GM18511 (cell line): ENCODE data around the gene THBS2.
"Not testable (repeated sequence)": the region's sequence is repeated elsewhere in the genome, so short reads cannot be mapped to it uniquely, and the experiment has no call there.

Experiments used
- ATAC-seq: cut with Tn5 transposase; IDR thresholded peaks from one replicate; pipeline ENCODE4 v1.9.1; 2021; ENCODE audit warnings: mild to moderate bottlenecking, moderate library complexity; ENCODE audit not compliant: unreplicated experiment

THBS2 gene

DNA sequence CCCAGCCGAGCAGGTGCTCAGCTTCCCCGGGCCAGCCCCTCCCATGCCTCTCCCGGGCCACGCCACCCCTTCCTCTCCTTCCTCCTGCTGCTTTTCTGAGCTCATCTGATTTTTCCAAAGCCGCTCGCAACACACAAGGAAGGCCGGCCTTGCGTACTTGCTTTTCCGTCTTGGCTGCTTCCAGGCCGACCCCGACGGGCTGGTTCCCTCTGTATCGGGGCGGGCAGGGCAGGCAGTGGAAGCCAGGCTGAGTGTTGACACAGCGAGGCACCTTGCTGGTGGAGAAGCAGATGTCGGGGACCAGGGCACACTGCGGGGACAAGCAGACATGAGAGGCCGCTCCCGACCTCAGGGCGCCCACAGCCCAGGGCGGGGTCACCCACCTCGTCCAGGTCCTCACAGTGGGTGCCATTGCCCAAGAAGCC is 21.1 kb downstream of the THBS2 start:
- no peak for ATAC-seq

DNA sequence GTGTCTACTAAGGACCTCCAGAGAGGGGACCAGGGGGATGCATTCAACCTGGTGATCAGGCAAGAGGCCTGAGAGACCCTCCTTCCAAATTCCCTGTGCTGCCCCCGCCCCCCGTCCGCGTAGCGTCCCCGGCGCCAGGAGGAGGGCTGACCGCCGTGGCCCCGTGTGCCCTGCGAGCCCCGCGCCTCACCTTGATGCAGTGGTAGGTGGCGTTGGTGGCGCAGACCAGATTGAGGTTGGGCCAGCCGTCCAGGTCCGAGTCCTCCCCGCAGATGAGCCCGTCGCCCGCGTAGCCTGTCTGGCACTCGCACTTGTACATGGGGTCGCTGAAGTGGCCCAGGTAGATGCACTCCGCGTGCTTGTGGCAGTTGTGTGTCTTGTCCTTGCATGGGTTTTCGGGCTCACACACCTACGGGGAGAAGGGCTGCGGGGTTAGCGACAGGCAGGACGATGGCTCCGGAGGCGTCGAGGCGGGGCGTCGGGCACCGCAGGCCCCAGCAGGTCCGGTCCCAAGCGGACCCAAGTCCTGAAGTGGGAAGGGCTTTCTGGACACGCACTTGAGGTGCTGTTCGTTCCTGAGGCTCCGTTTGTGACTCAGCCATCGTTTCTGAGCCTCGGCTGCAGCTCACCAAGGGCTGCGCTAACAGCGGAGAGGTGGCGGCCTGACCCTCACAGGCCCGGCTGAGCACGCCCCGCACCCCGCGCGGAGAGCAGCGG is 21.7 kb downstream of the THBS2 start:
- no peak for ATAC-seq

DNA sequence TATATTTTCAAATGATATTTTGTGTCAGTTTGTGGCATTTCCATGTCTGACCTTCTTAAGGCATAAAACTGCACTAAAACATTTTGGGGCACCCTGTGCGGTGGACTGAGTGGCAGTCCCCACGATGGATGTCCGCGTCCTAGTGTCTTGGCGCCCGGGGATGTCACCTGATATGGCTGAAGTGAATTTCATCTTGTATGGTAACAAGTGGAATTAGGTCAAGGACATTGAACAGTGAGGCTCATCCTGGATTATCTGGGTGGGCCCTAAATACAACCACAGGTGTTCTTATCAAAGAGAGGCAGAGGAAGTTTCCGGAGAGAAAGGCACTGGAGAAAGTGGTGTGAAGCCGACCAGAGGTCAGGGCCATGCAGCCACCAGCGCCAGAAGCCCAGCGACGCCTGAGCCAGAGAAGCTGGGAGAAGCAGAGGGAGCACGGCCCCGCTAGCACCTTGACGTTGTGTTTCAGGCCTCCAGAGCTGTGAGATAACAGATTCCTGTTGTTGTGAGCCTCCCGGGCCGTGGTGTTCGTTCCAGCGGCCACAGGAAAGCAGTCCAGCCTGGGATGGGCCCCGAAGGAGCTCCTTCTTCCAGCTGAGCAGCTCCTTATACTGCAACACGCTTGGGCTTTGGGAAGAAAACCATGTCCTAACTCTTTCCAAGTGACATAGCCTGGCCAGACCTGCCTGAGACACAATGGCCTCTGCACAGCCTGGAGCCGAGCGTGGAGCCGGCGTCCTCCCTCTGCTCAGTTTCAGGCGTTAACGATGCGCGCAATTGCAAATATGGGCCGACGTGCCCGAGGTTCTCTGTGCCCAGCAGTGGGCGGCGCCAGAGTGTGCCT is 22.5 kb downstream of the THBS2 start:
- ATAC-seq, result no peak

DNA sequence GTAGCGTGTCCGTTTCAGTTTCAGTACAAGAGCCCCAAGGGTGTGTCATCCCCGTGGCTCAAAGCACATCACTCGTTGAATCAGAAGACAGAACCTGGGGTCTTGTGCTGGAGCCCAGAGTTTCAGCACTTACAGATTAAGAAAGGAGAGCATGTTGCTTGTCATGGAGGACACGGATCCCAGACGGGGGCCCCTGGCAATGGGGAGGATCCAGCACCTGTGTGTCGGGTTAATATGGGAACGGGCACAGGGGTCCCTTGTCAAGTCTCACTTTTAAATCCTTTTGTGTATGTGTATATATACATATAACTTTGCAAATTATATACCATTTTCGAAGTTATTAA is 23.4 kb downstream of the THBS2 start:
- no peak for ATAC-seq

- ATAC-seq, result no peak
Measured at GRCh38 chr6:169229615-169230321, 23.9 kb downstream of the THBS2 start.

DNA sequence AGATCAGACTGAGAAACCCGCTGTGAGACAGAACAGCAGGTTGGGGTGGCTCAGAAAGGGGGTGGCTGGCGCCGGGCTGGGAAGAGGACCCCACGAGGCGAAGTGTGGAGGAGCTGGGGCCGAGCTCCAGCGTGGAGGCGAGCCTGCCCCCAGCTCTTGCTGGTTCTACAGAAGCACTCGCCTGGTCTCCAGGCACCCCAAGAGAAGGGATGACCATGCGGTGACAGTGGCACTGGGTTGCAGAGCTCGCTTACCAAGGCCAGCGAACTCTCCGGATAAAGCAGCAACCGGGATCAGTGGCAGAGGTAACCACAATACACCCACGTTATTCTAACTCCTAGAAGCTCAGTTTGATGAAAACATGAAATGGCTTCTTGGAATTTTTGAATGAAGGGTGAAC is 26.5 kb downstream of the THBS2 start:
- ATAC-seq, result no peak

GRCh38 chr6:169225887-169226286 is 27.8 kb downstream of the THBS2 start:
- ATAC-seq, result no peak

DNA sequence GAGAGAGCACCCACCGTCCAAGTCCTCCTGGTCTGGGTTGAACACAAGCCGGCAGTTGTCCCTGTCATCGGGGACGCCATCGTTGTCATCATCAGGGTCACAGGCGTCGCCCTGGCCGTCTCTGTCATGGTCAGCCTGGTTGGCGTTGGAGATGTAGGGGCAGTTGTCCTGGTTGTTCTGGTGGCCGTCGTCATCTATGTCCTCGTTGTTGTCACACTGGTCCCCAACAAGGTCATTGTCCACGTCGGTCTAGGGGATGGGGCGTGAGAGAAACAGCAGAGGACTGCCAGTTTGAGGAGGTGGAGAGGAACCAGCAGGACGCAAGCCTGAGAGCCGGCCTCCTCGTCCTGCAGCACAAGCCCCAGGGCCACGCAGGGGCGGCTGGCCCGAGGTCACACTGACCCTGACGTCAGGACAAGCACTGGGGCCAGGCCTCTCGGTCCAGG is 28.5 kb downstream of the THBS2 start:
- no peak for ATAC-seq

DNA sequence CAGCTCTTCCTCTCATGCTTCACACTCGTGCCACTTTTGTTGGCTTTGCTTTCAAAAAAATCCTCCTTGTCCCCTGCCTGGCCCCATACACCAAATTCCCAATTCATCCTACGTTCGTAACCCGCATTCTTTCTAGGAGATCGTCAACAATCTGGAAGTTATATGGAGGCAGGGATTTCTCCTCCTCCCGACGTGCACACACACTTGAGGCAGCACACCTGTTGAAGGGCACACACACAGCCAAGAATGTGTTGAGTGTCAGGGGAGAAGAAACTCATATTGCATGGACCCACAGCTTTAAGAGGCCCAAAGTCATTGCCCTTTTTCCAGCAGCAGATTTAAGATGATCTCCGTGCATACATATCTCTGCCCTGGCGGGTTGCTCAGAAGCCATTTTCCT is 28.9 kb downstream of the THBS2 start:
- ATAC-seq, result no peak

DNA sequence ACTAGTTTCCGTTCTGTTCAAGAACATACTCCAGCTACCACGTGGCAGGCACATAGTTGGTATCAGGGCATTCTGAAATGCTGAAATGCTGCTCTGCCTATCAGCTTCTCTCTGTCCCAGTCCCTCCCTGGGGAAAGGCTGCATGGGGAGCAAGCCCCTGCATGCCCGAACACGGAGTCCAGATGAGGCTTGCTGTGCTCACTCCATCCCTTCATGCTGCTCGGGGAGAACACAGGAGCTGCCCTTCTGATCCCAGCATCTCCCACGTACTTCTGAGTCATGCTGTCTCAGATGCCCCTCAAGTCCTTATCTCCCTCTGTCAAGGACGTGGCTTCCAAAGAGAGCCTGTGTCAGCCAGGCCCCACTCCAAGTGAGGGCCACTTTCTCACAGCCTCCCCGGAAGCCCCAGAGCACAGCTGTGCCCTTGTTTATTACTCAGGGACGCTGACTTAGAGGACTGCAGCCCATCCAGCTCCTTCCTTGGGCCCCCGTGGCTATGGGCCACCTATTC is 29.4 kb downstream of the THBS2 start:
- ATAC-seq, result no peak

DNA sequence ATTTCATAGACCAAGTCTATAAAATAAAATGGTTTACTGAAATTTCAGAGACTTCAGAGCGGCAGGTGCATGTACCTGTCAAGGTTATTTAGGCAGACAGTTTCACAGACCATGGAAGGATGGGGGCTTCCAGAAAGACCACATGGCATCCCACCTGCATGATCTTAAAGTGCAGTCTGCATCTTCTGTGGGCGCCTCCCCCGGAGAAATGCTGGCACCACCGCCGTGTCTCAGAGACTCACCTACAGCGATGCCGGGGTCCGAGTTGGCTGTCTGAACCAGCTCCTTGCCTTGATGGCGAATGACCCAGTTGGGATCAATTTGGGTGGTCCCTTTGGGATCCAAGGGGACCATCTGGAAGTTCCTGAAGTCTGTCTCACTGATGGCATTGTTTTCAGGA is 30.6 kb downstream of the THBS2 start:
- ATAC-seq, result no peak

- ATAC-seq, result no peak
Measured at GRCh38 chr6:169222126-169222525, 31.5 kb downstream of the THBS2 start.

GRCh38 chr6:169221264-169221663 is 32.4 kb downstream of the THBS2 start:
- no peak for ATAC-seq

- no peak for ATAC-seq
Measured at GRCh38 chr6:169220068-169220964, 33.3 kb downstream of the THBS2 start.

- no peak for ATAC-seq
Measured at GRCh38 chr6:169217972-169218371, 35.7 kb downstream of the THBS2 start.

GRCh38 chr6:169216830-169217229 is 36.8 kb downstream of the THBS2 start:
- ATAC-seq, result no peak

GRCh38 chr6:169215201-169215681 is 38.4 kb downstream of the THBS2 start:
- no peak for ATAC-seq

DNA sequence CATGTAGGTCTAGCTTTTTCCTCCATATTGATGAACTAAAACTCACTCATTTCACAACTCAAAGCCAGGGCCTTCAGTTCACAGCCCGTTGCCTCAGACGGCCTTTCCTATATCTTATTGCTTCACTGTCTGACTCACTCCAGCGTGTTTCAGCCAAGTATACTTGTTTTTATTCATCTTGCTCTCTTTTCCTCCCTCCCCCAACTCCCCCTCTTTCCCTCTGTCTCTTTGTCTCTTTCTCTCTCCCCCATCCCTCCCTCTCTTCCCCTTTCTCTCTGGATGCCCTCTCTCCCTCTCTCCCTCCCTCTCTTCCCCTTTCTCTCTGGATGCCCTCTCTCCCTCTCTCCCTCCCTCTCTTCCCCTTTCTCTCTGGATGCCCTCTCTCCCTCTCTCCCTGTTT is 38.9 kb downstream of the THBS2 start:
- ATAC-seq, result not testable (repeated sequence)

DNA sequence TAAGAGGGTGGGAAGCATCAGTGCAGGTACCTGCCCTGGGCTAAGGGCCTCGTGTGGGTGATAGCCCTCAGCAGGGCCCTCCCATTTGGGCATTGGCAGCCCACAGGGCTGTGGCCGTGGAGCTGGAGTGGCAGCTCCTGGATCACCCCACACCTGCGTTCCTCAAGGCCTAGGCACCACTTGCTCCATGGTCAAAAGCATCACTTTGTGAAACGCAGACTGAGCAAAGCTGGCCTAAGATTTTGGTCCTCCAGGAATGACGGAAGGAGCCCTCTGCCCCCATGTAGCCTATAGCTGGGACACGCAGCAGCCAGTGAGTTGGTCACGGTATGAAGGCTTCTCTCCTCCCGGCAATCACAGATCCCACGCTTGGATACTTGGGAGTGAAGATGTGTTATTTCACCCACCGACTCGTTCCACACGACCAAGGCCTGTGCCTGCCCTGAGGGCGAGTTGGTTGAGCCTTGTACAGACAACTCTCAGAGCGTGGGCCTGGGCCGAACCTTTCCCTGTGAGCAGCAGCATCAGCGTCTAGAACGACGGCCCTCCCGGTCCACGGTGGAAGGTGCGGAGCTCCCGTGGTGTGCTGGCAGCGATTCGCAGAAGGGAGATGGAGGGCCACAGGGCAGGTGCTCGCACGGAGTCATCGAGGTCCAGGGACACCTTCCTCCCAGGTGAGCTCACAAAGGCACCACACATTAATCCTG is 39.7 kb downstream of the THBS2 start:
- no peak for ATAC-seq
